HEK293 (cell line): ENCODE data around the gene RIPK3.
A peak's percentile ranks its signal among the peaks of the same experiment; 100 is the strongest.
"Not testable (repeated sequence)": the region's sequence is repeated elsewhere in the genome, so short reads cannot be mapped to it uniquely, and the experiment has no call there.

ENCODE experiments used
- CTCF ChIA-PET: fragments of 350-600 bp; formaldehyde crosslinking; extraction: SDS; loops from one replicate; lab custom pipeline; 2021; ENCODE audit warnings: antibody characterized with exemption; lab: Yijun Ruan, JAX
- POLR2A ChIA-PET: fragments of 300-600 bp; formaldehyde crosslinking; extraction: SDS; loops from one replicate; lab custom pipeline; 2020; ENCODE audit warnings: antibody characterized with exemption, inconsistent platforms; lab: Yijun Ruan, JAX
- H3K27ac ChIP-seq: fragments of 200-500 bp; sonication (Bioruptor generic); 2 replicates; pipeline ENCODE4 v1.5.1; 2014; ENCODE audit warnings: low read depth, low read length, control low read depth, inconsistent platforms; ENCODE audit errors: extremely low read depth
- H3K36me3 ChIP-seq, 2 experiments: fragments of 200-500 bp in 1 of 2; sonication (Bioruptor generic) in 1 of 2; 1 replicate in 1 of 2; 2 replicates in 1 of 2; pipeline ENCODE4 v1.5.1; 2014 to 2017; ENCODE audit warnings: inconsistent platforms in 2 of 2, low read length in 2 of 2; ENCODE audit not compliant: control insufficient read depth in 2 of 2, insufficient read depth in 1 of 2
- H3K4me1 ChIP-seq: fragments of 200-500 bp; sonication (Bioruptor generic); 2 replicates; pipeline ENCODE4 v1.5.1; 2014; ENCODE audit warnings: mild to moderate bottlenecking, low read length, inconsistent platforms; ENCODE audit not compliant: control insufficient read depth, insufficient read depth
- H3K4me3 ChIP-seq: 2 replicates; pipeline ENCODE4 v1.5.1; 2011; ENCODE audit warnings: low read depth, mild to moderate bottlenecking, control low read depth, low read length, moderate library complexity
- H3K9me3 ChIP-seq: fragments of 200-500 bp; sonication (Bioruptor generic); 2 replicates; pipeline ENCODE4 v1.5.1; 2014; ENCODE audit warnings: low read depth, low read length, inconsistent platforms; ENCODE audit not compliant: control insufficient read depth, insufficient read depth
- CTCF ChIP-seq: fragments of 450-650 bp; formaldehyde crosslinking; IDR thresholded peaks from 2 replicates; pipeline ENCODE4 v1.5.1; 2016; ENCODE audit warnings: missing biosample characterization, missing genetic modification characterization
- GLI4 ChIP-seq: fragments of 450-650 bp; formaldehyde crosslinking; IDR thresholded peaks from 2 replicates; pipeline ENCODE4 v1.5.1; 2016; ENCODE audit warnings: missing biosample characterization, missing genetic modification characterization
- HOXD13 ChIP-seq: sonication (generic); formaldehyde crosslinking; IDR thresholded peaks from 2 replicates; pipeline ENCODE4 v1.8.0; 2022; ENCODE audit warnings: missing genetic modification reagents, borderline replicate concordance
- KLF1 ChIP-seq: fragments of 450-650 bp; formaldehyde crosslinking; IDR thresholded peaks from 2 replicates; pipeline ENCODE4 v1.5.1; 2016; ENCODE audit warnings: missing biosample characterization, missing genetic modification characterization
- KLF9 ChIP-seq: fragments of 450-650 bp; formaldehyde crosslinking; IDR thresholded peaks from 2 replicates; pipeline ENCODE4 v1.5.1; 2016; ENCODE audit warnings: missing biosample characterization, missing genetic modification characterization, low read depth
- OSR2 ChIP-seq: fragments of 450-650 bp; formaldehyde crosslinking; IDR thresholded peaks from 2 replicates; pipeline ENCODE4 v1.5.1; 2016; ENCODE audit warnings: missing biosample characterization, missing genetic modification characterization
- ZBTB17 ChIP-seq: fragments of 450-650 bp; formaldehyde crosslinking; IDR thresholded peaks from 2 replicates; pipeline ENCODE4 v1.5.1; 2016; ENCODE audit warnings: missing biosample characterization, missing genetic modification characterization
- ZBTB8A ChIP-seq: fragments of 450-650 bp; formaldehyde crosslinking; IDR thresholded peaks from 2 replicates; pipeline ENCODE4 v1.5.1; 2016; ENCODE audit warnings: missing biosample characterization, missing genetic modification characterization
- ZNF10 ChIP-seq: fragments of 450-650 bp; formaldehyde crosslinking; IDR thresholded peaks from 2 replicates; pipeline ENCODE4 v1.5.1; 2017; ENCODE audit warnings: missing biosample characterization, missing genetic modification characterization
- ZNF175 ChIP-seq: fragments of 450-650 bp; formaldehyde crosslinking; IDR thresholded peaks from 2 replicates; pipeline ENCODE4 v1.5.1; 2016; ENCODE audit warnings: missing biosample characterization, missing genetic modification characterization
- ZNF366 ChIP-seq: fragments of 450-650 bp; formaldehyde crosslinking; conservative IDR thresholded peaks from 2 replicates; pipeline ENCODE4 v1.5.1; 2016; ENCODE audit warnings: missing biosample characterization, missing genetic modification characterization
- ZNF391 ChIP-seq: fragments of 450-650 bp; formaldehyde crosslinking; IDR thresholded peaks from 2 replicates; pipeline ENCODE4 v1.5.1; 2016; ENCODE audit warnings: low read depth, missing biosample characterization, missing genetic modification characterization, borderline replicate concordance
- ZNF404 ChIP-seq: fragments of 450-650 bp; formaldehyde crosslinking; IDR thresholded peaks from 2 replicates; pipeline ENCODE4 v1.5.1; 2017; ENCODE audit warnings: missing biosample characterization, missing genetic modification characterization
- ZNF501 ChIP-seq: fragments of 450-650 bp; formaldehyde crosslinking; IDR thresholded peaks from 2 replicates; pipeline ENCODE4 v1.5.1; 2016; ENCODE audit warnings: missing biosample characterization, missing genetic modification characterization
- ZNF610 ChIP-seq: fragments of 450-650 bp; formaldehyde crosslinking; IDR thresholded peaks from 2 replicates; pipeline ENCODE4 v1.5.1; 2016; ENCODE audit warnings: missing biosample characterization, missing genetic modification characterization, borderline replicate concordance
- TF ChIP-seq, protein P1 (sequence below): fragments of 450-650 bp; formaldehyde crosslinking; IDR thresholded peaks from 2 replicates; pipeline ENCODE4 v1.5.1; 2016; ENCODE audit warnings: missing biosample characterization, missing genetic modification characterization
- TF ChIP-seq, protein P2 (sequence below): fragments of 450-650 bp; formaldehyde crosslinking; IDR thresholded peaks from 2 replicates; pipeline ENCODE4 v1.5.1; 2016; ENCODE audit warnings: missing biosample characterization, missing genetic modification characterization
- TF ChIP-seq, protein P3 (sequence below): fragments of 450-650 bp; formaldehyde crosslinking; optimal IDR thresholded peaks from 2 replicates; pipeline ENCODE3; 2016; ENCODE audit warnings: missing biosample characterization, mild to moderate bottlenecking, missing genetic modification characterization

RIPK3 gene

DNA sequence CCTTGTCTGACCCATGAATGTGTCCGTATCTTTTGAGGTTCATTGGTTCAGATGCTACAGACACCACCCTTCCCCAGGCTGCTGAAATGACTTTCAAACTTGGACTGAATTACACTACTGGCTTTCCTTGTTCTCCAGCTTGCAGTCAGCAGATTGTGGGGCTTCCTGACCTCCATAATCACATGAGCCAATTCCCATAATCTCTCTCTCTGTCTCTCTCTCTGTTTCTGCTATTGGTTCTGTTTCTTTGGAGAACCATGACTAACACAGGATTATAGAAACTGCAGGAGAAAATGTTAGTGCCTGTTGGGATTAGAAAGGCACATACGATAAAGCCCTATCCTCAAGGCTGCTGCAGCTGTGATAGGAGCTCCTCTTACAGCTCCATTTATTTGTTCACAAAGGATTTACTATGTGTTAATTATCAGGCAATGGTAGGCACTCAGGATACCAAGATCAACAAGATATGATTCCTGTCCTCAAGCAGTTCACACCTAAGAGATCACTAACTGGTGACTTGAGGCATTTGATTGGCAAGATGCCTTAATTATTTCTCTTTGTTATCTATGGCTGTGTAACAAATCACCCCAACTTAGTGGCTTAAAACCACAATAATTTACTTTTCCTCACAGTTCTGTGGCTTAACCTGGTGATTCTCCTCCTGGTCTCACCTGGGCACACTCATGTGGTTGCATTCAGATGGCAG lies 48.8 kb upstream of the RIPK3 start:
- CTCF ChIA-PET: interaction anchor here (0.6 kb wide), 1 partner anchor 55 kb away, joined by 3 read pairs; no protein-coding TSS in a partner anchor
- no peaks in the 10 kb centered on the region for H3K36me3 ChIP-seq
- no peaks in the 10 kb centered on the region for H3K9me3 ChIP-seq
- H3K27ac ChIP-seq: peak overlapping the region; percentile 17; the same call in 1 of the 2 replicates
- no peak overlapping the region for H3K4me3 ChIP-seq
- H3K4me1 ChIP-seq: peaks cover 17% of the 10 kb centered on the region
- POLR2A ChIA-PET: no interaction called here
- TF ChIP-seq ZNF391 (tag by site-specific recombination): no peak
- no peak for TF ChIP-seq ZNF501 (tag by site-specific recombination)
- no peak for TF ChIP-seq KLF9
- TF ChIP-seq GLI4 (tag by site-specific recombination): no peak
- no peak for TF ChIP-seq ZNF10 (tag by site-specific recombination)
- TF ChIP-seq, protein P1, sequence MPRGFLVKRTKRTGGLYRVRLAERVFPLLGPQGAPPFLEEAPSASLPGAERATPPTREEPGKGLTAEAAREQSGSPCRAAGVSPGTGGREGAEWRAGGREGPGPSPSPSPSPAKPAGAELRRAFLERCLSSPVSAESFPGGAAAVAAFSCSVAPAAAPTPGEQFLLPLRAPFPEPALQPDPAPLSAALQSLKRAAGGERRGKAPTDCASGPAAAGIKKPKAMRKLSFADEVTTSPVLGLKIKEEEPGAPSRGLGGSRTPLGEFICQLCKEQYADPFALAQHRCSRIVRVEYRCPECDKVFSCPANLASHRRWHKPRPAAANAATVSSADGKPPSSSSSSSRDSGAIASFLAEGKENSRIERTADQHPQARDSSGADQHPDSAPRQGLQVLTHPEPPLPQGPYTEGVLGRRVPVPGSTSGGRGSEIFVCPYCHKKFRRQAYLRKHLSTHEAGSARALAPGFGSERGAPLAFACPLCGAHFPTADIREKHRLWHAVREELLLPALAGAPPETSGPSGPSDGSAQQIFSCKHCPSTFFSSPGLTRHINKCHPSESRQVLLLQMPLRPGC (tag by site-specific recombination): no peak
- TF ChIP-seq, protein P2, sequence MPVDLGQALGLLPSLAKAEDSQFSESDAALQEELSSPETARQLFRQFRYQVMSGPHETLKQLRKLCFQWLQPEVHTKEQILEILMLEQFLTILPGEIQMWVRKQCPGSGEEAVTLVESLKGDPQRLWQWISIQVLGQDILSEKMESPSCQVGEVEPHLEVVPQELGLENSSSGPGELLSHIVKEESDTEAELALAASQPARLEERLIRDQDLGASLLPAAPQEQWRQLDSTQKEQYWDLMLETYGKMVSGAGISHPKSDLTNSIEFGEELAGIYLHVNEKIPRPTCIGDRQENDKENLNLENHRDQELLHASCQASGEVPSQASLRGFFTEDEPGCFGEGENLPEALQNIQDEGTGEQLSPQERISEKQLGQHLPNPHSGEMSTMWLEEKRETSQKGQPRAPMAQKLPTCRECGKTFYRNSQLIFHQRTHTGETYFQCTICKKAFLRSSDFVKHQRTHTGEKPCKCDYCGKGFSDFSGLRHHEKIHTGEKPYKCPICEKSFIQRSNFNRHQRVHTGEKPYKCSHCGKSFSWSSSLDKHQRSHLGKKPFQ (tag by site-specific recombination): peak; percentile 91
- no peak for TF ChIP-seq ZNF610 (tag by site-specific recombination)
- no peak for TF ChIP-seq ZNF404 (tag by site-specific recombination)
- peak; percentile 36 for TF ChIP-seq ZBTB8A (tag by site-specific recombination)
- no peak for TF ChIP-seq ZNF366 (tag by site-specific recombination)
- no peak for TF ChIP-seq HOXD13 (CRISPR knock-in tag)
- peak; percentile 19; the same call in 1 of the 2 replicates for TF ChIP-seq OSR2
- TF ChIP-seq ZBTB17 (tag by site-specific recombination): peak; percentile 12; the same call in 1 of the 2 replicates

DNA sequence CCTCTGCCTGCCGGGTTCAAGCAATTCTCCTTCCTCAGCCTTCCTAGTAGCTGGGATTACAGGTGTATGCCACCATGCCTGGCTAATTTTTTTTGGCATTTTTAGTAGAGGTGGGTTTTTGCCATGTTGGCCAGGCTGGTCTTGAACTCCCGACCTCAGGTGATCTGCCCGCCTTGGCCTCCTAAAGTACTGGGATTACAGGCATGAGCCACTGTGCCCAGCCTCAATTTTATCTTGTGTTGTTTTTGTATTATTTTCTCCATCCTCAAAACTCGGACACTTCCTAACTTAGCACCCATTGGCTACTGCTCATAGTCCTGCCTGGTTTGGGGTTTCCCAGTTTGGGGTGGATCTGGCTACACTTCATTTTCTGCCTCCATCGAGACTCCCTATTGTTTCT lies 47.8 kb upstream of the RIPK3 start:
- H3K27ac ChIP-seq, H3K4me1 ChIP-seq, CTCF ChIA-PET, POLR2A ChIA-PET, H3K36me3 ChIP-seq, H3K9me3 ChIP-seq, H3K4me3 ChIP-seq: not testable (repeated sequence)

DNA sequence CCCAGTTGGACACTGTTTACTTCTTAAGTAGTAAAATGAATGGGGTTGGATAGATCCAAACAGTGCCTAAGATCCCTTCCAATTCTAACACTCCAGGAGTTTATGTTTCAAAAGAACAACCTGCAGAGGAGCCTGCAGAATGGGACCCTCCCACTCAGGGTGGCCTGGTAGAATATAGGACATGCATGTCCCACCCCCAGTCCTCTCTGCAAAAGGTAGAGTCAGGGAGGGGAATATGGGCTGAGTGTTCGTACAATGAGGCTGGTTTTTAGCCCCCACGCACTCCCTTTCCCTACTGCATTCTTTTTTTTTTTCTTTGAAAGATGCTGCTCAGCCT lies 47.2 kb upstream of the RIPK3 start:
- TF ChIP-seq ZNF175 (no peak), CTCF (no peak), KLF1 (no peak)
- TF ChIP-seq, protein P3, sequence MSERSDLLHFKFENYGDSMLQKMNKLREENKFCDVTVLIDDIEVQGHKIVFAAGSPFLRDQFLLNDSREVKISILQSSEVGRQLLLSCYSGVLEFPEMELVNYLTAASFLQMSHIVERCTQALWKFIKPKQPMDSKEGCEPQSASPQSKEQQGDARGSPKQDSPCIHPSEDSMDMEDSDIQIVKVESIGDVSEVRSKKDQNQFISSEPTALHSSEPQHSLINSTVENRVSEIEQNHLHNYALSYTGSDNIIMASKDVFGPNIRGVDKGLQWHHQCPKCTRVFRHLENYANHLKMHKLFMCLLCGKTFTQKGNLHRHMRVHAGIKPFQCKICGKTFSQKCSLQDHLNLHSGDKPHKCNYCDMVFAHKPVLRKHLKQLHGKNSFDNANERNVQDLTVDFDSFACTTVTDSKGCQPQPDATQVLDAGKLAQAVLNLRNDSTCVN (tag by site-specific recombination): no peak
- TF ChIP-seq, all 188 proteins: peak for 0
- Histone ChIP-seq H3K4me3 (no peak overlapping the region), H3K36me3 (no peaks in the 10 kb centered on the region), H3K9me3 (no peaks in the 10 kb centered on the region), H3K27ac (no peak overlapping the region), H3K4me1 (peaks cover 6% of the 10 kb centered on the region)
- ChIA-PET POLR2A (no interaction called here), CTCF (interaction anchor here (0.6 to 1.5 kb wide), 2 partner anchors 44 to 109 kb away, joined by 4 to 5 read pairs; no protein-coding TSS in a partner anchor)
